Liver (tissue), 3 donors: Measurements from ENCODE around the gene GCLC.

Source experiments
- EGR1 ChIP-seq, 2 donors: IDR thresholded peaks; 2 replicates each; pipeline ENCODE4 v1.6.1; 2016 to 2018; ENCODE audit warnings: antibody characterized with exemption in 2 of 2, low read depth in 2 of 2
- FOXA1 ChIP-seq: IDR thresholded peaks from 2 replicates; pipeline ENCODE4 v1.6.1; 2016; ENCODE audit warnings: antibody characterized with exemption
- GABPA ChIP-seq, 2 donors: IDR thresholded peaks in 1 of 2; conservative IDR thresholded peaks in 1 of 2; 2 replicates each; pipeline ENCODE4 v1.6.1; 2016; ENCODE audit warnings: antibody characterized with exemption in 2 of 2, mild to moderate bottlenecking in 1 of 2, moderate library complexity in 1 of 2
- JUND ChIP-seq, 2 donors: IDR thresholded peaks; 2 replicates each; pipeline ENCODE4 v1.6.1; 2016; ENCODE audit warnings: antibody characterized with exemption in 2 of 2
- RAD21 ChIP-seq, 2 donors: IDR thresholded peaks; 2 replicates each; pipeline ENCODE4 v1.6.1; 2016; ENCODE audit warnings: antibody characterized with exemption in 2 of 2, mild to moderate bottlenecking in 2 of 2
- RXRA ChIP-seq, 2 donors: IDR thresholded peaks; 2 replicates each; pipeline ENCODE4 v1.6.1; 2017 to 2018; ENCODE audit warnings: antibody characterized with exemption in 2 of 2, mild to moderate bottlenecking in 1 of 2
- SP1 ChIP-seq: IDR thresholded peaks from 2 replicates; pipeline ENCODE4 v1.6.1; 2018; ENCODE audit warnings: antibody characterized with exemption, mild to moderate bottlenecking
- TAF1 ChIP-seq: conservative IDR thresholded peaks from 2 replicates; pipeline ENCODE4 v1.6.1; 2016; ENCODE audit warnings: antibody characterized with exemption, mild to moderate bottlenecking
- ZBTB33 ChIP-seq: IDR thresholded peaks from 2 replicates; pipeline ENCODE4 v1.6.1; 2016; ENCODE audit warnings: antibody characterized with exemption
- TF ChIP-seq, protein P1 (sequence below): fragments of 150-350 bp; IDR thresholded peaks from 2 replicates; pipeline ENCODE4 v1.5.1; 2017; ENCODE audit warnings: improper control_type of control experiment, low read depth, low read length; ENCODE audit not compliant: missing input control
- TF ChIP-seq, protein P2 (sequence below): IDR thresholded peaks from 2 replicates; pipeline ENCODE4 v1.6.1; 2016; ENCODE audit warnings: antibody characterized with exemption
- TF ChIP-seq, protein P3 (sequence below): IDR thresholded peaks from 2 replicates; pipeline ENCODE4 v1.6.1; 2016; ENCODE audit warnings: antibody characterized with exemption, mild to moderate bottlenecking
- TF ChIP-seq, protein P4 (sequence below): IDR thresholded peaks from 2 replicates; pipeline ENCODE4 v1.6.1; 2016; ENCODE audit warnings: antibody characterized with exemption
- donor health status: healthy.
- donor health status: healthy.

DNA sequence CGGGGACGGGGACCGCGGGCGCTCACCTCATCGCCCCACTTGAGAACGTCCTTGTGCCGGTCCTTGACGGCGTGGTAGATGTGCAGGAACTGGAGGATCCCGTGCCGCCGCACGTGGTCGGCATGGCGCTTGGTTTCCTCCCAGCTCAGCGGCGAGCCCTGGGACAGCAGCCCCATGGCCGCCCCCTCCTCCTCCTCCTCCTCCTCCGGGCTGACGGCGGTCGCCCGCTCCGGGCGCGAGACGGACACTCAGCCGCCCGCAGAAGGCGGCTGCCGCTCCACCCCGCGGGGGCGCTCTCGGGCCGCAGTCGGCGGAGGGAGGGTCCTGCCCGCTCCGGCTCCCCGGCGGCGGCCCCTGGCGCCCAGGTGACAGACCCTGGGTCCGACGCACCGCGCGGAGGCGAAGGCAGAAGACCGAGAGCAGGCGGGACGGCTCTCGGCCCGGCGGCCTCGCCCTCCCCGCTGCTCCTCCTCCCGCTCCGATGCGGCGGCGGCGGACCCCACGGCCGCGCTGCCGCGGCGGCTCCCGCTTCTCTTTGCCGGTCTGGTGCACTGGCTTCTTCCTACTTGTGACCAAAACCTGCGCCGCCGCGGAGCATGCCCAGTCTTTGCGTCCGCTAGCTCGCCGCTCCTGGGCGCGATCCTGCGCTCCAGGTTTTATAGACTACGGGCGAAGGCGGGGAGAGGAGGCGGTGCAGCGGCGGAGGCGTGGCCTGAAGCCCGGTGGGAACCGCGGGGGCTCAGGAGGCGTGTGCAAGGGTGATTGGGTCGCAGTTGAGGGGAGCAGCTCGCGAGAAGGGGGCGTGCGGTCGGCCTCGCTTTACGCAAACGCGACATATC, at the start of gene GCLC:
- TF ChIP-seq, protein P1, sequence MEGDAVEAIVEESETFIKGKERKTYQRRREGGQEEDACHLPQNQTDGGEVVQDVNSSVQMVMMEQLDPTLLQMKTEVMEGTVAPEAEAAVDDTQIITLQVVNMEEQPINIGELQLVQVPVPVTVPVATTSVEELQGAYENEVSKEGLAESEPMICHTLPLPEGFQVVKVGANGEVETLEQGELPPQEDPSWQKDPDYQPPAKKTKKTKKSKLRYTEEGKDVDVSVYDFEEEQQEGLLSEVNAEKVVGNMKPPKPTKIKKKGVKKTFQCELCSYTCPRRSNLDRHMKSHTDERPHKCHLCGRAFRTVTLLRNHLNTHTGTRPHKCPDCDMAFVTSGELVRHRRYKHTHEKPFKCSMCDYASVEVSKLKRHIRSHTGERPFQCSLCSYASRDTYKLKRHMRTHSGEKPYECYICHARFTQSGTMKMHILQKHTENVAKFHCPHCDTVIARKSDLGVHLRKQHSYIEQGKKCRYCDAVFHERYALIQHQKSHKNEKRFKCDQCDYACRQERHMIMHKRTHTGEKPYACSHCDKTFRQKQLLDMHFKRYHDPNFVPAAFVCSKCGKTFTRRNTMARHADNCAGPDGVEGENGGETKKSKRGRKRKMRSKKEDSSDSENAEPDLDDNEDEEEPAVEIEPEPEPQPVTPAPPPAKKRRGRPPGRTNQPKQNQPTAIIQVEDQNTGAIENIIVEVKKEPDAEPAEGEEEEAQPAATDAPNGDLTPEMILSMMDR = peak; percentile 55
- TF ChIP-seq, protein P2, sequence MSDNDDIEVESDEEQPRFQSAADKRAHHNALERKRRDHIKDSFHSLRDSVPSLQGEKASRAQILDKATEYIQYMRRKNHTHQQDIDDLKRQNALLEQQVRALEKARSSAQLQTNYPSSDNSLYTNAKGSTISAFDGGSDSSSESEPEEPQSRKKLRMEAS = peak; percentile 80
- TF ChIP-seq SP1 = peak; percentile 78
- no peak for TF ChIP-seq GABPA (IDR thresholded peaks at IDR 0.05 in 1 of 2, conservative IDR thresholded peaks at IDR 0.05 in 1 of 2)
- peak; percentile 54 for TF ChIP-seq ZBTB33
- TF ChIP-seq, protein P3, sequence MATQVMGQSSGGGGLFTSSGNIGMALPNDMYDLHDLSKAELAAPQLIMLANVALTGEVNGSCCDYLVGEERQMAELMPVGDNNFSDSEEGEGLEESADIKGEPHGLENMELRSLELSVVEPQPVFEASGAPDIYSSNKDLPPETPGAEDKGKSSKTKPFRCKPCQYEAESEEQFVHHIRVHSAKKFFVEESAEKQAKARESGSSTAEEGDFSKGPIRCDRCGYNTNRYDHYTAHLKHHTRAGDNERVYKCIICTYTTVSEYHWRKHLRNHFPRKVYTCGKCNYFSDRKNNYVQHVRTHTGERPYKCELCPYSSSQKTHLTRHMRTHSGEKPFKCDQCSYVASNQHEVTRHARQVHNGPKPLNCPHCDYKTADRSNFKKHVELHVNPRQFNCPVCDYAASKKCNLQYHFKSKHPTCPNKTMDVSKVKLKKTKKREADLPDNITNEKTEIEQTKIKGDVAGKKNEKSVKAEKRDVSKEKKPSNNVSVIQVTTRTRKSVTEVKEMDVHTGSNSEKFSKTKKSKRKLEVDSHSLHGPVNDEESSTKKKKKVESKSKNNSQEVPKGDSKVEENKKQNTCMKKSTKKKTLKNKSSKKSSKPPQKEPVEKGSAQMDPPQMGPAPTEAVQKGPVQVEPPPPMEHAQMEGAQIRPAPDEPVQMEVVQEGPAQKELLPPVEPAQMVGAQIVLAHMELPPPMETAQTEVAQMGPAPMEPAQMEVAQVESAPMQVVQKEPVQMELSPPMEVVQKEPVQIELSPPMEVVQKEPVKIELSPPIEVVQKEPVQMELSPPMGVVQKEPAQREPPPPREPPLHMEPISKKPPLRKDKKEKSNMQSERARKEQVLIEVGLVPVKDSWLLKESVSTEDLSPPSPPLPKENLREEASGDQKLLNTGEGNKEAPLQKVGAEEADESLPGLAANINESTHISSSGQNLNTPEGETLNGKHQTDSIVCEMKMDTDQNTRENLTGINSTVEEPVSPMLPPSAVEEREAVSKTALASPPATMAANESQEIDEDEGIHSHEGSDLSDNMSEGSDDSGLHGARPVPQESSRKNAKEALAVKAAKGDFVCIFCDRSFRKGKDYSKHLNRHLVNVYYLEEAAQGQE = peak; percentile 74
- peak in 1 of 2 donors; percentile 56 for TF ChIP-seq RAD21 (IDR thresholded peaks at IDR 0.05)
- no peak for TF ChIP-seq JUND (IDR thresholded peaks at IDR 0.05)
- peak; percentile 91 for TF ChIP-seq TAF1
- no peak for TF ChIP-seq FOXA1
- TF ChIP-seq, protein P4, sequence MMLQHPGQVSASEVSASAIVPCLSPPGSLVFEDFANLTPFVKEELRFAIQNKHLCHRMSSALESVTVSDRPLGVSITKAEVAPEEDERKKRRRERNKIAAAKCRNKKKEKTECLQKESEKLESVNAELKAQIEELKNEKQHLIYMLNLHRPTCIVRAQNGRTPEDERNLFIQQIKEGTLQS = no peak
- TF ChIP-seq EGR1 (IDR thresholded peaks at IDR 0.05; ENCODE audit: low read depth in 2 of 2) = peak in 1 of 2 donors; percentile 66
- TF ChIP-seq RXRA (IDR thresholded peaks at IDR 0.05) = peak; percentile 28 to 55
